NT2/D1 (cell line): ENCODE results near the gene ACTBL2.
"Not testable (repeated sequence)": the region's sequence is repeated elsewhere in the genome, so short reads cannot be mapped to it uniquely, and the experiment has no call there.

Experiments used
- SUZ12 ChIP-seq: IDR thresholded peaks from 2 replicates; pipeline ENCODE4 v1.6.1; 2011; ENCODE audit not compliant: insufficient read length, insufficient read depth; ENCODE audit errors: extremely low read depth
- ZNF274 ChIP-seq: IDR thresholded peaks from 2 replicates; pipeline ENCODE4 v1.6.1; 2011; ENCODE audit warnings: mild to moderate bottlenecking, low read depth, low read length

- not testable (repeated sequence) for TF ChIP-seq ZNF274, SUZ12
Measured at GRCh38 chr5:57460056-57460455, 22.6 kb downstream of the ACTBL2 start.
